HepG2 (cell line): ENCODE data around the gene TNFRSF18.

Experiments used
- ADNP ChIP-seq: sonication (generic); formaldehyde crosslinking; IDR thresholded peaks from 2 replicates; pipeline ENCODE4 v1.4.0; 2020; ENCODE audit warnings: missing genetic modification reagents
- BRCA1 ChIP-seq: sonication (generic); formaldehyde crosslinking; IDR thresholded peaks from 2 replicates; pipeline ENCODE4 v1.4.0; 2020; ENCODE audit warnings: missing genetic modification reagents
- CTCF ChIP-seq: sonication (generic); formaldehyde crosslinking; IDR thresholded peaks from 2 replicates; pipeline ENCODE4 v1.5.0; 2020; ENCODE audit warnings: mild to moderate bottlenecking, missing genetic modification reagents, moderate library complexity
- EZH2 ChIP-seq: conservative IDR thresholded peaks from 2 replicates; pipeline ENCODE4 v1.6.1; 2012; ENCODE audit warnings: mild to moderate bottlenecking, low read depth, low read length, moderate library complexity
- HOXA7 ChIP-seq: sonication (generic); formaldehyde crosslinking; IDR thresholded peaks from 2 replicates; pipeline ENCODE4 v1.8.1; 2022; ENCODE audit warnings: mild to moderate bottlenecking, missing genetic modification reagents, moderate library complexity
- IRF9 ChIP-seq: sonication (generic); formaldehyde crosslinking; IDR thresholded peaks from 2 replicates; pipeline ENCODE4 v1.8.0; 2022; ENCODE audit warnings: missing genetic modification reagents, mild to moderate bottlenecking, borderline replicate concordance
- MAX ChIP-seq: IDR thresholded peaks from 2 replicates; pipeline ENCODE4 v1.6.1; 2012; ENCODE audit warnings: inconsistent platforms
- POLR2AphosphoS2 ChIP-seq: IDR thresholded peaks from 2 replicates; pipeline ENCODE4 v1.6.1; 2011; ENCODE audit warnings: low read depth, low read length, improper control_type of control experiment
- RAD51 ChIP-seq: fragments of 450-650 bp; IDR thresholded peaks from 2 replicates; pipeline ENCODE4 v1.6.1; 2016; ENCODE audit warnings: borderline replicate concordance
- ZNF558 ChIP-seq: sonication (generic); formaldehyde crosslinking; IDR thresholded peaks from 2 replicates; pipeline ENCODE4 v1.9.0; 2022; ENCODE audit warnings: mild to moderate bottlenecking, missing genetic modification reagents, borderline replicate concordance
- ZNF614 ChIP-seq: IDR thresholded peaks from 2 replicates; pipeline ENCODE4 v1.6.1; 2018; ENCODE audit warnings: missing biosample characterization, missing genetic modification reagents, inconsistent platforms, borderline replicate concordance
- ZZZ3 ChIP-seq: sonication (generic); formaldehyde crosslinking; IDR thresholded peaks from 2 replicates; pipeline ENCODE4 v1.4.0; 2020; ENCODE audit warnings: missing genetic modification reagents, mild to moderate bottlenecking, borderline replicate concordance
- TF ChIP-seq, protein P1 (sequence below): sonication (generic); formaldehyde crosslinking; IDR thresholded peaks from 2 replicates; pipeline ENCODE4 v1.4.0; 2020; ENCODE audit warnings: mild to moderate bottlenecking, missing genetic modification reagents
- TF ChIP-seq, protein P2 (sequence below): sonication (generic); formaldehyde crosslinking; IDR thresholded peaks from 2 replicates; pipeline ENCODE4 v1.8.1; 2022; ENCODE audit warnings: mild to moderate bottlenecking, missing genetic modification reagents

DNA sequence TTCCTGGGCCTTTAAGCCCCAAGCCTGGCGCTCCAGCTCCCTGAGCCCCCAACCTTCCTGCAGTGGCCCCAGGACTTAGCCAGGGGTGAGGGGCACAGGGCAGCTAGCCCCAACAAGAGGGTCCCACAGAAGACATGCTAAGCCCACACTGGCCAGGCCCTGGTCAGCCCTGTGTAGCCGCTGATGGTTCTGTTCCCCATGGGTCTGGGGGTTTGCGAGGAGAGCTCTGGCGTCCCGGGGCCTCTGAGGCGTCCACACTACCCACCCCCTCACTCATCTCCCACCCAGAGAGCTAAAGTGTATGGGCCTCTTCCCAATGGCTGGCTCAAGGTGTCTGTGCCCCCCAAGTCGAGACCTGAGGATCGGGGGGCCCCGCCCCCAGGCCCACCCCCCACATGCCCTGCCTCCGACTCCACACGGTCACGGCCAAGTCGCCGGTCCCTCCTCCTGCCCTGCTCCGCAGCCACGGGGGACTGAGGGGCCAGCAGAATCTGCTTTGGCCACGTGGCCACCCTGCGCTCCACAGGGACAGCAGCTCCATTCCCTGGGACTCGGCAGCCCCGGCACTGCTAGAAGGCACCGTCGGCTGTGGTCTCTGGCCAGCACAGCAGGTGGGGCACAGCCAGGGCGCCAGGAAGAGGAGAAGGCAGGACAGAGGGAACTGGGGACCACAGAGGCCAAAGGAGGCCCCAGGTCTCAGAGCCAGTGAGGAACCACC is 7.8 kb downstream of the TNFRSF18 start:
- no peak for TF ChIP-seq RAD51
- no peak for TF ChIP-seq ZNF614 (CRISPR knock-in tag)
- no peak for TF ChIP-seq HOXA7 (CRISPR knock-in tag)
- no peak for TF ChIP-seq BRCA1 (CRISPR knock-in tag)
- TF ChIP-seq, protein P1, sequence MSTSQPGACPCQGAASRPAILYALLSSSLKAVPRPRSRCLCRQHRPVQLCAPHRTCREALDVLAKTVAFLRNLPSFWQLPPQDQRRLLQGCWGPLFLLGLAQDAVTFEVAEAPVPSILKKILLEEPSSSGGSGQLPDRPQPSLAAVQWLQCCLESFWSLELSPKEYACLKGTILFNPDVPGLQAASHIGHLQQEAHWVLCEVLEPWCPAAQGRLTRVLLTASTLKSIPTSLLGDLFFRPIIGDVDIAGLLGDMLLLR (CRISPR knock-in tag), result no peak
- TF ChIP-seq ADNP (CRISPR knock-in tag), result no peak
- no peak for TF ChIP-seq IRF9 (CRISPR knock-in tag)
- TF ChIP-seq, protein P2, sequence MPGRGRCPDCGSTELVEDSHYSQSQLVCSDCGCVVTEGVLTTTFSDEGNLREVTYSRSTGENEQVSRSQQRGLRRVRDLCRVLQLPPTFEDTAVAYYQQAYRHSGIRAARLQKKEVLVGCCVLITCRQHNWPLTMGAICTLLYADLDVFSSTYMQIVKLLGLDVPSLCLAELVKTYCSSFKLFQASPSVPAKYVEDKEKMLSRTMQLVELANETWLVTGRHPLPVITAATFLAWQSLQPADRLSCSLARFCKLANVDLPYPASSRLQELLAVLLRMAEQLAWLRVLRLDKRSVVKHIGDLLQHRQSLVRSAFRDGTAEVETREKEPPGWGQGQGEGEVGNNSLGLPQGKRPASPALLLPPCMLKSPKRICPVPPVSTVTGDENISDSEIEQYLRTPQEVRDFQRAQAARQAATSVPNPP, result no peak
- TF ChIP-seq CTCF (CRISPR knock-in tag), result no peak
- TF ChIP-seq ZNF558 (CRISPR knock-in tag), result no peak
- no peak for TF ChIP-seq MAX
- TF ChIP-seq EZH2, result no peak
- TF ChIP-seq POLR2AphosphoS2, result no peak
- TF ChIP-seq ZZZ3 (CRISPR knock-in tag), result no peak
